Ascending aorta (tissue), 2 donors: ENCODE results near the gene FLNA. TPM values are rescaled to one million over a fixed set of nuclear protein-coding genes. Genes with fewer than 3 reads are reported as not detected.

Experiments
- DNase-seq, 2 donors: peaks; one replicate each; pipeline ENCODE4 v3.0.0-alpha.2; 2019; ENCODE audit warnings: low spot score in 2 of 2
- H3K27ac ChIP-seq, 2 donors: fragments of 200-600 bp; sonication (generic); one replicate each; pipeline ENCODE4 v1.5.1; 2016 to 2017; ENCODE audit warnings: mild to moderate bottlenecking in 1 of 2
- H3K27me3 ChIP-seq: fragments of 200-600 bp; sonication (generic); one replicate; pipeline ENCODE4 v1.5.1; 2017
- H3K36me3 ChIP-seq, 2 donors: fragments of 200-600 bp; sonication (generic); one replicate each; pipeline ENCODE4 v1.5.1; 2016
- H3K4me1 ChIP-seq, 2 donors: fragments of 200-600 bp; sonication (generic); one replicate each; pipeline ENCODE4 v1.5.1; 2016 to 2017; ENCODE audit warnings: mild to moderate bottlenecking in 1 of 2
- H3K4me3 ChIP-seq, 2 donors: fragments of 200-600 bp; sonication (generic); one replicate each; pipeline ENCODE4 v1.5.1; 2016 to 2017; ENCODE audit warnings: mild to moderate bottlenecking in 1 of 2
- H3K9me3 ChIP-seq, 2 donors: fragments of 200-600 bp; sonication (generic); one replicate each; pipeline ENCODE4 v1.5.1; 2016
- intact Hi-C: fragments of 100-400 bp; cut with DNase I; formaldehyde crosslinking; loops from one replicate; pipeline ENCODE4 v1.15.1; 2023
- total RNA-seq: library from RNA; depleted of rRNA; stranded (reverse); fragments of >200 nt; gene quantifications from one replicate; pipeline ENCODE4 v1.1.0, GENCODE V29; 2016
- TF ChIP-seq, protein P1 (sequence below), 3 experiments: fragments of 200-600 bp in 2 of 3; fragments of 450-650 bp in 1 of 3; sonication (generic) in 2 of 3; IDR thresholded peaks; one replicate each; pipeline ENCODE4 v1.5.1; 2016 to 2019; ENCODE audit warnings: antibody characterized with exemption in 3 of 3, mild to moderate bottlenecking in 1 of 3, moderate library complexity in 1 of 3

Gene FLNA
- total RNA-seq, 1 donor from 2014 or later: 6,152 TPM

DNA sequence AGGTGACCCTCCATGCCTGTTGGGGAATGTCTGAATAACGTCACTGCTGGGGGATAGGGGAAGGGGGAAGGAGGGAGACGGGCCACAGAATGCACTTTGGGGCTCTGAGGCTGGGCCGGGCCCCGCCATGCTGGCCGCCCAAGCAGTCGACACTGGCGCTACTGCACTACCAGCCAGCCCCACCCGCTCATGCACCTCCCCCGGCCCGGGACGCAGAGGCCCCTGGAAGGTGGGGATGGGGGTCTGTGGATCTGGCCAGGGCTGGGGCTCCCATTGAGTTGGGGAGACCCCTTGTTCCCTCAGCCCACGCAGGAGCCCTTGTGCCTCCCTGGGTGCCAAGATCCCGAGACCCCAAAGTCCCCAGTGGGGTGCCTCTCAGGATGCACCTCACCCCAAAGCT is 17.8 kb downstream of the FLNA start:
- no peak for DNase-seq
- Histone ChIP-seq H3K9me3 (no peaks in the 10 kb centered on the region), H3K4me3 (no peak overlapping the region), H3K27ac (peak overlapping the region in 1 of 2 donors; percentile 6), H3K4me1 (peaks cover 0 to 10% of the 10 kb centered on the region in 2 donors), H3K36me3 (peaks cover 88 to 96% of the 10 kb centered on the region in 2 donors), H3K27me3 (no peaks in the 10 kb centered on the region)
- TF ChIP-seq, protein P1, sequence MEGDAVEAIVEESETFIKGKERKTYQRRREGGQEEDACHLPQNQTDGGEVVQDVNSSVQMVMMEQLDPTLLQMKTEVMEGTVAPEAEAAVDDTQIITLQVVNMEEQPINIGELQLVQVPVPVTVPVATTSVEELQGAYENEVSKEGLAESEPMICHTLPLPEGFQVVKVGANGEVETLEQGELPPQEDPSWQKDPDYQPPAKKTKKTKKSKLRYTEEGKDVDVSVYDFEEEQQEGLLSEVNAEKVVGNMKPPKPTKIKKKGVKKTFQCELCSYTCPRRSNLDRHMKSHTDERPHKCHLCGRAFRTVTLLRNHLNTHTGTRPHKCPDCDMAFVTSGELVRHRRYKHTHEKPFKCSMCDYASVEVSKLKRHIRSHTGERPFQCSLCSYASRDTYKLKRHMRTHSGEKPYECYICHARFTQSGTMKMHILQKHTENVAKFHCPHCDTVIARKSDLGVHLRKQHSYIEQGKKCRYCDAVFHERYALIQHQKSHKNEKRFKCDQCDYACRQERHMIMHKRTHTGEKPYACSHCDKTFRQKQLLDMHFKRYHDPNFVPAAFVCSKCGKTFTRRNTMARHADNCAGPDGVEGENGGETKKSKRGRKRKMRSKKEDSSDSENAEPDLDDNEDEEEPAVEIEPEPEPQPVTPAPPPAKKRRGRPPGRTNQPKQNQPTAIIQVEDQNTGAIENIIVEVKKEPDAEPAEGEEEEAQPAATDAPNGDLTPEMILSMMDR (IDR thresholded peaks at IDR 0.05): no peak
- intact Hi-C loops: no loop called here

DNA sequence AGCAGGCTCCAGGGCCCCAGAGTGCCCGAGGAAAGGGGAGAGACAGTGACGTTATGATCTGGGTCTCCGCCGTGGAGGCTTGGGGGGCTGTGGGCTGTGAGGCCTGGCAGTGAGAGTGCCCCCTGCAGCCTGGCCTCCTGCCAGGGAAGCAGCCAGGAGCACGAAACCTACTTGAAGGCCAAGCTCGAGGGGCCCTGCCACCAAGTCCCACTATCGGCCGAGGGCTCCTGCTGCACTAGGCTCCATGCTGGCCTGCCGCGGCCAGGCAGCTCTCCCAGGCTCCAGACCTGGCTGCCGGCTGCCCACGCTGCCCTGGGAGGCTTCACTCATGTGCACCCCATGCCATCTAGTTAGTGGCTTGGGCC is 18.7 kb downstream of the FLNA start:
- Histone ChIP-seq H3K27me3 (no peaks in the 10 kb centered on the region), H3K27ac (peak overlapping the region in 1 of 2 donors; percentile 6), H3K36me3 (peaks cover 91 to 99% of the 10 kb centered on the region in 2 donors), H3K4me3 (no peak overlapping the region), H3K9me3 (no peaks in the 10 kb centered on the region), H3K4me1 (peaks cover 0 to 10% of the 10 kb centered on the region in 2 donors)
- DNase-seq: no peak
- TF ChIP-seq, protein P1 (IDR thresholded peaks at IDR 0.05): no peak
- intact Hi-C loops: no loop called here

DNA sequence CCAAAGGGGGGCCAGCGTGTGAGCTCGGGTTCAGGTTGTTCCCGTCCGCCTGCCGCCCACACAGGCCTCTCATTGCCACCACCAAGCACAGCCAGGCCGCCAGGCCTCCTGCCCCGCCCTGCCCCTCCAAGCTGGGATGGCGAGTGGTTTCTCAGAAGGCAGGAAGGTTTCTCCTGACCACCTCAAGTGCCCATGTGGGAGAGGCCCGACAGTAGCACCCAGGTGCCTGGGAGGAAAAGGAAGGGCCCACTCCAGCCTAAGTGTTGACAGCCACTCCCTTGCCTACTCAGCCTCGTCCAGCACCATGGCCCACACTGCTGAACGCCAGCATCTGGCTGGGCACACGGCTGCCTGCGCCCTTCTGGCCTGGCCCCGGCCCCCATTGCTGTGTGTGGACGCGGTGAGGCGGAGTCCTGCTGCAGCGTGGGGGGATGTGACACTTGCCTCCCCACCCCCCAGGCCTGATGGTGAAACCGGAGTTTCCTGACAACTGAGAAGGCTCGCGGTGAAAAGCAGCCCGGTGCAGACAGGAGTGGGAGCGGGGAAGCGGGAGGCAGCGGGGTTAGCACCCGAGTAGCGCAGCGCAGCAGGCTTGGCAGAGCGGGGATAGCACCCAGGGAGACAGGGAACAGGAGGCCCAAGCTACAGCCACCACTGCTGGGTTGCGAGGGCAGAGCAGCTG is 19.2 kb downstream of the FLNA start:
- no peak overlapping the region for H3K4me3 ChIP-seq
- H3K9me3 ChIP-seq: no peaks in the 10 kb centered on the region
- no peaks in the 10 kb centered on the region for H3K27me3 ChIP-seq
- peak overlapping the region in 1 of 2 donors; percentile 6 for H3K27ac ChIP-seq
- DNase-seq: no peak
- H3K4me1 ChIP-seq: peaks cover 0 to 7% of the 10 kb centered on the region in 2 donors
- peaks cover 92 to 100% of the 10 kb centered on the region in 2 donors for H3K36me3 ChIP-seq
- TF ChIP-seq, protein P1 (IDR thresholded peaks at IDR 0.05): no peak
- intact Hi-C loops: no loop called here

DNA sequence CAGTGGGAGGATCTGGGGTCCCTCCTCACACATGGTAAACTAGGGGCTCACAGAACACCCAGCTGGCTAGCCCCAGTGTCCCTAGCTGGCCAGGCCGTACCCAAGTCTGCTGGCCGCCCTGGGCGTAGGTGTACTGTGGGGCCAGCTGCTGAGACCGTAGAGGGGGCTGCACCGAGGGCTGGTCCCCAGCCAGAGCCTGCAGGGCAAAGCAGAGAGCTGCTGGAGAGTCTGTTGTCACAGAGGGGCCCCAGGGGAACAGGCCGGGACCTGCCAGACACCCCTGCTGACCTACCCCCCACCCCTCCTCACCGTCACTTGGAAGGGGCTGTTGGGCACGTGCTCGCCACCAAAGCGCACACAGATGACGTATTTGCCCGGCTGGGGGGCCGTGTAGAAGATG is 19.9 kb downstream of the FLNA start:
- H3K36me3 ChIP-seq: peaks cover 93 to 100% of the 10 kb centered on the region in 2 donors
- peaks cover 0 to 6% of the 10 kb centered on the region in 2 donors for H3K4me1 ChIP-seq
- no peaks in the 10 kb centered on the region for H3K9me3 ChIP-seq
- intact Hi-C loops: no loop called here
- TF ChIP-seq, protein P1 (IDR thresholded peaks at IDR 0.05): no peak
- no peak overlapping the region for H3K27ac ChIP-seq
- H3K4me3 ChIP-seq: no peak overlapping the region
- DNase-seq: no peak
- H3K27me3 ChIP-seq: no peaks in the 10 kb centered on the region

DNA sequence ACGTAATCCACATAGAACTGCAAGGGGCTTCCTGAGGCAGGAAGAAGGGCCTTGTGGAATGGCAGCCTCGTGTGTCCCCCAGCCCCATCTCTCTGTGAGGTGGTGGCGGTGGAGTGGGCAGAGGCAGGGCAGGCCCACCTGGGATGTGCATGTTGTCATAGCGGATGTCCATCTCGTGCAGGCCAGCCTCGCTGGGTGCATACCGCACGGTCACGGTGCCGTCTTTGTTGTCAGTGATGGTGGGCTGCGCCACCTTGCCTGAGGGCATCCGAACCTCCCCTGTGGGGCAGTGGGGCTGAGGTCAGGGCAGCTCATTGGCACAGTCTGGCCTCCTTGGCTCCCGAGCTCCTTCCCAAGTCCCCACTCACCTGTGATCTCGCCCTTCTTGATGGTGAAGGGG is 20.4 kb downstream of the FLNA start:
- intact Hi-C loops: no loop called here
- Histone ChIP-seq H3K27me3 (no peaks in the 10 kb centered on the region), H3K27ac (no peak overlapping the region), H3K9me3 (no peaks in the 10 kb centered on the region), H3K36me3 (peaks cover 91 to 100% of the 10 kb centered on the region in 2 donors), H3K4me3 (no peak overlapping the region), H3K4me1 (peaks cover 0 to 2% of the 10 kb centered on the region in 2 donors)
- TF ChIP-seq, protein P1 (IDR thresholded peaks at IDR 0.05): no peak
- no peak for DNase-seq
